Activated T-cell treated with anti-CD3 and anti-CD28 coated beads for 48 hours (primary cell): ENCODE measurements around the gene FARP1.

ENCODE experiments used
- DNase-seq: peaks from one replicate; pipeline ENCODE4 v3.0.0-alpha.2; 2020; ENCODE audit warnings: low read depth

Gene FARP1

GRCh38 chr13:98487016-98487415 lies 344.1 kb downstream of the FARP1 start:
- no peak for DNase-seq

- DNase-seq = no peak
Observed at GRCh38 chr13:98487522-98487921, 344.6 kb downstream of the FARP1 start.

- DNase-seq = no peak
Observed at GRCh38 chr13:98488736-98489135, 345.8 kb downstream of the FARP1 start.

GRCh38 chr13:98489446-98490194 lies 346.7 kb downstream of the FARP1 start:
- DNase-seq = no peak

DNA sequence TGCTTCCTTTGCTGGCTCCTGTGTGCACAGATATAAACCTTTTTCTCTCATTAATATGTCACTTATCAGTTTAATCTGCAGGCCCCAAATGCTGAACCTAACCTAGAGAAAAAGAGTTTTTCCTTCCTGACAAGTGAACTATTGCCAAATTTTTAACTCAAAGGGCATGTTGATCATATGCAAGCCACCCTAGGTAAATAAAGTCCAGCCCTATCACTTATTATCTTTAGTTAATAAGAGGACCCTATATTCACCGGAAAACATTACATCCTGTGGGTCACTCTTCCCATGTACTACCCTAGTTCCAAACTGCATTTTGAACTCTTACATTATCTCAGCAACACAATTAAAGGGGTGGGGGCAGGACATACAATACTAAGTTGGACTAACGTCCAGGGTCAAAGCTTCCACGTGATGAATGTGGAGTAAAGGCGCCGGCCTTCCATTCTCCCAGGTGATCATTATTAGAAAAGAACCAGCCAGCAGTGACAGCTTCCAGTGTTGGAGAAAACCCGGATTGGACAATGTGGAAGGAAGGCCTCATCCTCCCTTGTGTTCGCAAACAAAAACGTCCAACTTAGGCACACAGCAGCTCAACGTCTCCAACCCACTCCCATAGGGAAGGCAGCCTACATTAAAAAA lies 347.4 kb downstream of the FARP1 start:
- DNase-seq = no peak

DNA sequence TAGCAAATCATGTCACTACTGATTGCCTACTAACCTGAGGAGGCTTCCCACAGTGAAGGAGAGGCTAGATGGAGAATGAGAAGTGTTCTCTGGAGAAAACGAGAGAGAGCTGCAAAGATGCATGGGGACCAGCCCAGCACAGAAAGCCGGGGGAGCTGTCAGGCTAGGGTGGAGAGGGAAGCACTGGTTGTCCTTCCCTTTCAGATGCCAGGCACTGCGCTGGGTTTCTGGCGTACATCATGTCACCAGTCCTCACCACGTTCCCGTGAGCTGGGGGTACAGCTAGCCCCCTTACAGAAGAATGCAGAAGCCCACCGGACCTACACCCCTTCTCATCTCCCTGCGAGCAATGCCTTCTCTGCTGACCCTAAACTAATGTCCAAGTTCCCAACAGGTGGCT lies 348.0 kb downstream of the FARP1 start:
- no peak for DNase-seq

- no peak for DNase-seq
Observed at GRCh38 chr13:98492335-98493041, 349.6 kb downstream of the FARP1 start.

- DNase-seq = no peak
Observed at GRCh38 chr13:98493042-98493712, 350.3 kb downstream of the FARP1 start.

DNA sequence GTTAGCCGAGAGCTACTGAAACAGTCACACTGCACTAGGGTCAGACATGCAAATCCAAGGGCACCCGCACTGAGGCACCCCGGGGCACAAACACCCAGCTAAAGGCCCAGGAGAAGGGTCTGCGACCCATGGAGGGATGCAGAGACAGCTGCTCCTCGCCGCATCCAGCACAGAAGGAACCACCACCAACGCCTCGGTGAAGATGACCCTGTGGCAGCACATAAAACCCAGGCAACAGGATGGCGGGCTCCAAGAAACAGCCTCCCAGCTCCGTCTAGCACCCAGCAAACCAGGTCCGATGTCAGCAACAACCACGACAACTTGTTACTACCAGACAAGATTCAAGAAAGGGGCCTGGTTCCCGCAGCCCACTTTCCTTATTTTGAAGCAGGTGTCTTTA lies 351.9 kb downstream of the FARP1 start:
- no peak for DNase-seq

DNA sequence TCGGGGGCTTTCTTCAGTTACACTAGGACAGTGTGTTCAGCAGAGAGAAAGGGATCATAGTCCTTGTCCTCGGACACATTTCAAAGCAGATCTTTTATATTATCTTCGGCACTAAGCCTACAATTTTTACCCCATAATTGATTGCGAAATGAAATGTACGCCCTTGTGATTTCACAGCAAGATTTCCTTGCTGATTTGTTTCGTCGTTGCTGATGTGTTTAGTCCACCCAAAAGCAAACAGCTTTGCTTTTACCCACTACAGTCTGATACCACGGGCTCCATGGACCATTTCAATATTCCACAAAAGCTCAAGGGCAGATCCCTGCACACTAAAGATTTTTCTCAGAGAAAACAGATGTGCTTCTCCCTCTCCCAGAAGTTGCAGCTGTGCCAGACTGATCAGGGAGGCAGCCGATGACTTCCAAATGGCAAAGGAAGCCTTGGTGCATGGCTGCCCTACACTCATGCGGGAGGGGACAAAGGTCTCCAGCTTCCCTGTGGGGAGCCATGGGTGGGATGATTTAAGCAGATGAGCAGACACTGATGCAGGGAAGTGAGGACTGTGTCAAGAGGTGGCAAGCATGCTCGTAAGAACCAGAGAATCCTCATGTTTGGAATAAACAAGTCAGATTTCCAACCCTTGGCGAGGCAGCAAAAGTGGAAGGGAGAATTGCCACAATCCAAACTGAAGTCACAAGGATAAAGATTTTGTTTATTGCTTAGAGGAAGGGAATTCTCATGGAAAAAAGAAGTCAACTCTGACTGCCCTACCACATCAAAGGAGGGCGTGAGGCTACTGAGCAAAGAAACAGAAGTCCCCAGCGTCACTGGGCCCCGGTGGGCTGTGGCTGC lies 353.0 kb downstream of the FARP1 start:
- DNase-seq = no peak

DNA sequence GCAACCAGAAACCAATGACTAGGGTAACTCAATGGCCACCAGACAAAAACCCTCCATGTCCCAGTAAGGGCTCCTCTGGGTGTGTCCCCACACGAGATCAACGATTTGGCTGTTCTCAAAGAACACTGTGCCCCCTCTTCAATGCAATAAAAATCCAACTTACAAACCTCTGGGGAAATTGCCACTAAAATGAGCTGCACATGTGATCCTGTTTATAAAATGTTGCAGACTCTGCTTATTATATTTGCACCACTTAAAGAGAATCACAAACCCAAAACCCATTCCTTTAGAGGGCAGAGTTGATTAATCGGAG lies 353.5 kb downstream of the FARP1 start:
- DNase-seq = no peak

DNA sequence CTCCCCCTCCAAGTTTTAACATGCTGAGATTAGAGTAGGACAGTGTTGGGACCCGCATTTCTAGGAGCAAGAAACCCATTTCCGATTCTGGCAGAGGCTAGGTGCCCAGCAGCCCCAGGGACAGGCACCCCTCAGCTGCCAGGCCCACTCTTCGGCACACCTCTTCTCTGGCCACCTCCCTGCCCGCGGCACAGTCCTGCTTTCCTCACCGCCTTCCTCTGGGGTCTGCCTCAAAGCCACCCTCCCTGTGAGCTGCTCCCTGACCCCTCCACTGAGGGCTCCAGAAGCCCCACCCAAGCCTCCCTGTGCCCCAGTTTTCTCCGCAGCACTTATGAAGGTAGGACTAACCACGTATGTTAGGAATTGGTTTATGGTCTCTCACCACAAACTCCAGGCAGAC lies 354.1 kb downstream of the FARP1 start:
- no peak for DNase-seq

DNA sequence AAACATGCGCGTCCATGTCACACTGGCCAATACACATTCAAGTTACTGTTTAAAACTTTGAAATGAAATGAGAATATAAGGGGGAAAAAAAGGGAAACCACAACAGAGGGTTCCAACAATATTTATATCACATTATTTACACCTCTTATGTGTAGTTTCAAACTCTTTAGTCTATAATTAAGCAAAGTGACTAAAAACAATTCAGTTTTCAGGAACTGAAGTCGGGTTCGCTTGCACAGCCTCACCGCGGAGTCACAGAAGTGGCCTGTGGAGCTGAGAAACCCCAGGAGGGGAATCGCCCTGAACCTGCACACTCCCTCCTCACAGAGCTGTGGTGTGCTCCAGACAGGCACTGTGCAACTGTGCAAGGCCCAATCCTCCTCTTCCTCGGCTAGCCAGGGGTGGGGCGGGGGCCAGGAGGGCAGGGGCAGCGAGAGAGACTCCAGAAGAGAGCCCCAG lies 358.1 kb downstream of the FARP1 start:
- no peak for DNase-seq

DNA sequence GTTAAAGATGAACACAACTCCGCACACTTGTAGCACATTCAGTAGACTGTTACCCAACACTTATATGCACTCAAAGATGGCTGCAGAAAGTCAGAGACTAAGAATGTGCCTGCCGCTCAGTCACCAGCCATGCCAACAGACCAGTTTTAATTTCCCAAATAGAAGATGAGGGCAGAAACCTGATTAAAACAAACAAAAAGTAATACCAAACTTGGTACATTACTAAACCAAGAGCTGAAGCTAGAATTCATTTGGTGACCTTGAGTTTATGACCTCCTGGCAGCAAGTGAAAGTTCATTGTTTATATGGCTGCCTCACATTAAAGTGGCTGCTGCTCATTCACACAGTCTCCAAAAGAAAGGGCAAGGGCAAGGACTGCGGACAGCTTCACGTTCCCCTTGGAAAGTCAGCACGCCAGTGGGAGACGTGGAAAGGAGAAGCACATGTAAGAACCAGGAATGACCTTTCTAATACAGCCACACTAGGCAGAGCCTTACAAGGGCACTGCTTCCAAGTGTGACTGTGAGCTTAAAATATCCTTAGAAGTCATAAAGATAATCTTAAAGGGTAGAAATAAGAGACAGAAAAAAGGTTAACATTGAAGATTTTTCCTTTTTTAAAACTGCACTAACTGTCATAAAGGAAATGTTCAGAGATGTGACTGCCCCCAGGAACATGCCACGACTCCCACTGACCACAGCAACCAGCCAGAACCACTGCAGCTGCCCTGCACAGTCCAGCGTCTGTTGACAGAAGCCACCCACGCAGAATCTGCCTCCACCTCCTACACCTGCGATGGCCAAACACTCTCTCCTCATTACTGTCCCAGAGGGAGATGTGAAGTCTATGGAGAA lies 360.5 kb downstream of the FARP1 start:
- no peak for DNase-seq

DNA sequence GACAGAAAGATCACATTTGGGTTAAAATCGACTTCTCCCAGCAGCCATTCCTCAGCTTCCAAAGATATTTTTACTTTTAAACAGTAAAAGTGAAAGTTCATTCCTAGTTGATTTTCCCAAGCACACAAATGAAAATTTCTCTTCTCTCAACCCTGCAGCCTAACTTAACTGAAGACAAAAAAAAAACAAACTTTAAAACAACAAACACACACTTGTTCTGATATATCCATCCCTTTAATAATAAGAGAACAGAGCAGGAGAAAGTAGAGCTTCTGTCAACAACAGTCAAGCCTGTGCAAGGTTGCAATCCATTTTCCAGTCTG lies 361.1 kb downstream of the FARP1 start:
- no peak for DNase-seq

- DNase-seq = no peak
Observed at GRCh38 chr13:98504371-98504963, 361.6 kb downstream of the FARP1 start.
